Activated naive CD4-positive, alpha-beta T cell treated with anti-CD3 and anti-CD28 coated beads, Interleukin-2, amount 50 U/mL, for 24 hours (primary cell): ENCODE measurements around the gene RMND5A.
"Not testable (repeated sequence)": the region's sequence is repeated elsewhere in the genome, so short reads cannot be mapped to it uniquely, and the experiment has no call there.

ENCODE experiments used
- H3K27ac Mint-ChIP-seq: one replicate; pipeline ENCODE4 v1.8.0; 2021; ENCODE audit warnings: mild to moderate bottlenecking, mixed read lengths
- H3K27me3 Mint-ChIP-seq: one replicate; pipeline ENCODE4 v1.8.0; 2021; ENCODE audit warnings: mixed read lengths
- H3K36me3 Mint-ChIP-seq: one replicate; pipeline ENCODE4 v1.8.0; 2021; ENCODE audit warnings: mixed read lengths
- H3K4me1 Mint-ChIP-seq: one replicate; pipeline ENCODE4 v1.8.0; 2021; ENCODE audit warnings: mixed read lengths
- H3K4me3 Mint-ChIP-seq: one replicate; pipeline ENCODE4 v1.8.0; 2021; ENCODE audit warnings: mild to moderate bottlenecking, mixed read lengths
- H3K9me3 Mint-ChIP-seq: one replicate; pipeline ENCODE4 v1.8.0; 2021; ENCODE audit warnings: mixed read lengths

RMND5A gene

DNA sequence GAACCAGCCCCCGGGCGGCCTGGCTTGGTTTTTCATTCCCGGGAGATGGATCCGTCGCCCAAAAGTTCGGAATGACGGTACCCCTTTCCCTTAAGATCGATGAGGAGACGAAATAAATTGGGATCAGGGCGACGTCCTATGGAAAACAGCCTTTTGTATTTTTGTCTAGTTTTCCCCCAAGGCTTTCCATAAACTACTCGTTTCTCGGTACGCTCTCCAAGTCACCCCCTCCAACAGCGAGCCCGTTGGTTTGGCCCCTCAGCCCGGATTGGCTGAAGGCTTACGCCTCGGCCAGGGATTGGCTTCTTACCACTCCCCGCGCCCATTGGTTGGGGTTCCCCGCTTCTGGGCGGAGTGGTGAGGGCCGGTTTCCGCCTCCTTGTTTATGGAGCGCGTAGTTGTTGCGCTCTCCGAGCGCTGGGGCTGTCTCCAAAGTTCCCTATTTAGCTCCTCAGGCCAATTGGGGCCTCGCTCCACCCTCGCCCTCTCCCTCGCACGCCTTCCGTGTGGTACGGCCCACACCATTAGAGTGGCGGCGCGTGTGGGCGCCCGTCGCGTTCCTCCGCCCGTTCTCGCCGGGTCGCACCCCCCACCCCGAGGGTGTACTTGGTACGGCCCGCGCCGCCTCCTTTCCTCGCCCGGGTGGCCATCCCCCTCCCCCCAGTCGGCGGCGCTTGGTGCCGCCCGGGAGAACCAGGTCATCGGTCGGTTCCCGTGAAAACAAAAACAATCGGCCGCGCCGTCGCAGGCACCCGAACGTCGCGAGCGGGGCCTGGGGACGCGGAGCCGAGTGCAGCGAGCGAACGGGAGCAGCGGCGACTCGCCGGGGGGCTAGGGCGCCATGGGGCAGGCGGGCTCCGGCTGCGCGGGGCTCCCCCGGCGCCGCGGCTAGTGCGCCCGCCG lies at the start of gene RMND5A:
RMND5A (plus strand) TSS at position 655 of the 903 bp plus-strand sequence. CDS start 377 bp downstream, outside the sequence.
- Mint-ChIP-seq H3K27ac (peak within 1 kb of the TSS; percentile 70), H3K4me3 (peak within 1 kb of the TSS; percentile 90)
- H3K36me3 Mint-ChIP-seq, H3K9me3 Mint-ChIP-seq, H3K27me3 Mint-ChIP-seq, H3K4me1 Mint-ChIP-seq: not testable (repeated sequence)

DNA sequence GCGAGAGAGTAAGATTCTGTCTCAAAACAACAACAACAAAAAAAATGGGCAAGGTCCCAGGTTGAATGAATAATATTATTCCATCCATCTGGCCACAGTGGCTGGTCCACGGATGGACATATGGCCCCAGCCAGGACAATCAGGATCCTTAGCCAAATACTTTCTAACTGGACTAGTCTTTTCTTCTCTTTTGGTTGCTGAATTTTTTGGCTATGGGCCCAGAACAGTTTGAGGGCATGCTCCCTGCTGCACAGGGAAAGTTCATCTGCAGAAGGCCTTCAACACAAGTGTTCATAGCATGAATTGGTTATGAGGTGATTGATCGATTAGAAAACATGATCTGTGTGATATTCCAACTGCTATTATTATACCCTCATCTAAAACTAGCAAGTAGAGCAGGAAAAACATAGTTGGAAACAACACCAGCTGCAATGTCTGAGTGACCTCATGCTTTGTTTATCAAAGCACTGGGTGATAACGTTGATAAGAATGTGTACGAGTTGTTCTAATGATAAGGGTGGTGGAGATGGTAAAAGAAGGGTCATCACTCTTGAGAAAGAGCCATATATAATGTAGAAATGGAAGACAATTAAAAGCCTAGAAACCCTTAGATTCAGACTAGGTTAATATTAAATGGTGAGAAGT lies 48.6 kb upstream of the RMND5A start:
- no peaks in the 10 kb centered on the region for H3K4me1 Mint-ChIP-seq
- no peaks in the 10 kb centered on the region for H3K27me3 Mint-ChIP-seq
- no peak overlapping the region for H3K4me3 Mint-ChIP-seq
- H3K9me3 Mint-ChIP-seq = no peaks in the 10 kb centered on the region
- peaks cover 1% of the 10 kb centered on the region for H3K36me3 Mint-ChIP-seq
- H3K27ac Mint-ChIP-seq = no peak overlapping the region

DNA sequence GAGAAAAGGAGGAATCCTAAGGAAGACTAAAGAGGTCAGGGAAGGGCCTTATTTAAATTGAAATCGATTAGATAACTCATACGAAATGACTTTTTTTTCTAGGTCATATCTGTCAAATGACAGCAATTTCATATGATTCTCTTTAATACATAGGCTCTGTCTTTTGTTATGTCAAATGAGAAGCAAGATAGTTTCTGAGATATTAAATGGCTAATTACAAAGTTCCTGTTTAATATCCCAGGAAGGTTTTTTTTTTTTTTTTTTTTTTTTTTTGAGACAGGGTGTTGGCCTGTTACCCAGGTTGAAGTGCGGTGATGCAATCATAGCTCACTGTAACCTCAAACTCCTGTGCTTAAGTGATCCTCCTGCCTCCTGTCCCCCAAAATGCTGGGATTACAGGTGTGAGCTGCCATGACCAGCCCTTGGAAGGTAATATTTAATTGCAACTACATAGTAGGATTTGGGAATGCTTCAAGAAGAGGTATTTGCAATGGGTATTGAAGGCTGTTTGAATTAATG lies 48.0 kb upstream of the RMND5A start:
- H3K4me1 Mint-ChIP-seq = no peaks in the 10 kb centered on the region
- H3K36me3 Mint-ChIP-seq = peaks cover 1% of the 10 kb centered on the region
- H3K4me3 Mint-ChIP-seq = no peak overlapping the region
- H3K9me3 Mint-ChIP-seq = no peaks in the 10 kb centered on the region
- no peak overlapping the region for H3K27ac Mint-ChIP-seq
- H3K27me3 Mint-ChIP-seq = no peaks in the 10 kb centered on the region

GRCh38 chr2:86673011-86673410 lies 47.1 kb upstream of the RMND5A start:
- H3K27me3 Mint-ChIP-seq = no peaks in the 10 kb centered on the region
- H3K4me1 Mint-ChIP-seq = no peaks in the 10 kb centered on the region
- no peak overlapping the region for H3K27ac Mint-ChIP-seq
- no peaks in the 10 kb centered on the region for H3K36me3 Mint-ChIP-seq
- H3K9me3 Mint-ChIP-seq = no peaks in the 10 kb centered on the region
- H3K4me3 Mint-ChIP-seq = no peak overlapping the region

DNA sequence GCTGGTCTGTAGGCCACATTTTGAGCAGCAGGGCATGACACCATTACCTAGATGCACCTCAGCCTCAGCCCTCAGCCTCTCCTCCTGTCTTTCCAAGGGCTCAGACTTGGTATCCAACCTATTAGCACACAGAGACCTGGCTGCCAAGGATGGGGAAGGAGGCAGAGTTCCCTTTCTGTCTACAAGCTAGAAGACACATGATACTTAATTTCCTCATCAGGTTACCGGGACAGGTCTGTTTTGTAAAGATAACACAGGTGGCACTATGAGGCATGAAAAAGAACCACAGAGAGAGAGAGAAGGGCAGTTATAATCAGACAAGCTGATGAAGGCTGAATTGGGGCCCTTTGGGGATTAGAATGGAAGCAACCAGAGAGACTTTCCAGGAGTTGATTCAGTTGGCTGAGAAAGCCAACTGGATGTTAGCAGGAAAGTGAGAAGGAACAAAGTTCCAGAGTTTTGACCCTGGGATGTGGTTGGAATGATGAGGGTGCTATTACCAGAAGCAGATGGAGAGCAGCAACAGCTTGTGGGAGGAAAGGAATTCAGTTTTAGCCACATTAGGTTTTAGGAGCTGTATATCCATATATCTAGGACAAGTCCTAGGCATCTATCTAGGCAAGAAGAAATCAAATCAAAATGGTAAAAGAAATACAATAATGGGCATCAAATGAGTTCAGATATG lies 46.0 kb upstream of the RMND5A start:
- Mint-ChIP-seq H3K4me1 (no peaks in the 10 kb centered on the region), H3K27ac (no peak overlapping the region), H3K36me3 (no peaks in the 10 kb centered on the region), H3K27me3 (no peaks in the 10 kb centered on the region), H3K4me3 (no peak overlapping the region), H3K9me3 (no peaks in the 10 kb centered on the region)

DNA sequence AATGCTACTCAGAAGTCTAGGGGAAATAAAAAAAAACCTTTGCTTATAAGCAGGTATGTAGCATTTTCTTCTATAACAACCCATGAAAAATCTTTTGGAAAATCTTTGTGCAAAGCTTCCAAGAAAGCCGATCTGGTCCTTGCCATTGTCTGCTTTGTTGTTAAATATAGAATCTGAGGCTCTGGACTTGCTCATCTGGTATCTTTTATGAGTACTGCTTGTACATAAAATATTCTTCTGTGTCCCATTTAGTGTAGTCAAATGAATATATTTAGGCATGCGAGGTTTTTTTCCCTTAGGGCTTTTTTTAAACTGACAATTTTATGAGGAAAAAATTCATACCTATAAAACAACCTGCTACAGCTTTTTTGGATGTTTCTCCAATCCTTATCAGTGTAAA lies 45.0 kb upstream of the RMND5A start:
- no peaks in the 10 kb centered on the region for H3K27me3 Mint-ChIP-seq
- H3K9me3 Mint-ChIP-seq = no peaks in the 10 kb centered on the region
- no peak overlapping the region for H3K27ac Mint-ChIP-seq
- H3K4me1 Mint-ChIP-seq = no peaks in the 10 kb centered on the region
- H3K36me3 Mint-ChIP-seq = no peaks in the 10 kb centered on the region
- no peak overlapping the region for H3K4me3 Mint-ChIP-seq

- Mint-ChIP-seq H3K27me3 (no peaks in the 10 kb centered on the region), H3K27ac (no peak overlapping the region), H3K4me1 (no peaks in the 10 kb centered on the region), H3K9me3 (no peaks in the 10 kb centered on the region), H3K4me3 (no peak overlapping the region), H3K36me3 (no peaks in the 10 kb centered on the region)
Measured at GRCh38 chr2:86675511-86676015, 44.5 kb upstream of the RMND5A start.

- Mint-ChIP-seq H3K4me3 (no peak overlapping the region), H3K27ac (no peak overlapping the region), H3K36me3 (no peaks in the 10 kb centered on the region), H3K4me1 (no peaks in the 10 kb centered on the region), H3K9me3 (no peaks in the 10 kb centered on the region), H3K27me3 (no peaks in the 10 kb centered on the region)
Measured at GRCh38 chr2:86677816-86678215, 42.3 kb upstream of the RMND5A start.

- no peaks in the 10 kb centered on the region for H3K36me3 Mint-ChIP-seq
- H3K4me1 Mint-ChIP-seq = no peaks in the 10 kb centered on the region
- no peak overlapping the region for H3K27ac Mint-ChIP-seq
- H3K27me3 Mint-ChIP-seq = no peaks in the 10 kb centered on the region
- no peak overlapping the region for H3K4me3 Mint-ChIP-seq
- no peaks in the 10 kb centered on the region for H3K9me3 Mint-ChIP-seq
Measured at GRCh38 chr2:86679036-86679435, 41.1 kb upstream of the RMND5A start.

GRCh38 chr2:86685351-86685750 lies 34.7 kb upstream of the RMND5A start:
- Mint-ChIP-seq H3K36me3 (no peaks in the 10 kb centered on the region), H3K27ac (no peak overlapping the region), H3K9me3 (no peaks in the 10 kb centered on the region), H3K4me3 (no peak overlapping the region), H3K27me3 (no peaks in the 10 kb centered on the region), H3K4me1 (no peaks in the 10 kb centered on the region)

DNA sequence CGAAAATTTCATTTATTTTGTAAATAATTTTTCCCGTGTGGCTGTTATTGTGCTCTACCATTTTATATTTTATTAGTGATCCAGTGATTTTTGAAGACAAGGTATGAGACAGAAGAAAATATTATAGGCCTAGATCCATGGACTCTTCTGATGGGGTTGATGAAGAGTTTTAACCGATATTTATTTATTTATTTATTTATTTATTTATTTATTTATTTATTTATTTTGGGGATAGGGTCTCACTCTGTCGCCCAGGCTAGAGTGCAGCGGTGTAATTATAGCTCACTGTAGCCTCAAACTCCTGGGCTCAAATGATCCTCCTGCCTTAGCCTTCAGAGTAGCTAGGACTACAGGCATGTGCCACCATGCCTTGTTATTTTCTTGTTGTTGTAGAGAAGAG lies 33.6 kb upstream of the RMND5A start:
- H3K4me3 Mint-ChIP-seq = no peak overlapping the region
- peaks cover 1% of the 10 kb centered on the region for H3K36me3 Mint-ChIP-seq
- no peak overlapping the region for H3K27ac Mint-ChIP-seq
- H3K9me3 Mint-ChIP-seq = peaks cover 5% of the 10 kb centered on the region
- H3K27me3 Mint-ChIP-seq = no peaks in the 10 kb centered on the region
- no peaks in the 10 kb centered on the region for H3K4me1 Mint-ChIP-seq

- Mint-ChIP-seq H3K9me3 (peaks cover 5% of the 10 kb centered on the region), H3K27me3 (no peaks in the 10 kb centered on the region), H3K36me3 (peaks cover 1% of the 10 kb centered on the region), H3K4me3 (no peak overlapping the region), H3K27ac (no peak overlapping the region), H3K4me1 (no peaks in the 10 kb centered on the region)
Measured at GRCh38 chr2:86686905-86687304, 33.2 kb upstream of the RMND5A start.

DNA sequence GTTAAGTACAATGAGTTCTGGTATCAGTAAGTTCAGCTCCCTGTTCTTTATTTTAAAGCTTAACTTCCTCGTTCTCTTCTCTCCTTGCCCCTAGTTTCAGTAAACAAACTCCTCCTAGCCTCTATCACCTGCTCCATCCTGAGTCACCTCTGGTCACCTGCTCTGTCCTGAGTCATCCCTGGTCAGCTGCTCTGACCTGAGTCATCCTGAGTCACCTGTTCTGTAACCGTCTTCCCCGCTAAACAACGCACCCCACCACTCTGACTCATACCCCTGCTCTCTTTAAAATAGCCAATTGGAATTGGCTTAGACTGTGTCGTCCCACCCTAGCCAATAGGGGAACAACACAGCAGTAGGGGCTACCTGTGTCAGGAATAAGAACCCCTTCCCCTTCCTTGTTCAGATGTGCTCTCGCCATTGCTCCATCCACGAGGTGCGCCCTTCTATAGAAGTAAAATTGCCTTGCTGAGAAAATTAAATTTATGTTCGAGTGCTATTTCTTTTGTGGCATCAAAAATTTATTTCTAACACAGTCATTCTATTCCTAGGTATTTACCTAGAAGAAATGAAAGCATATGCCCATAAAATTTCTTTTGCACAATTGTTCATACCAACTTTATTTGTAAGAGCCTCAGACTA lies 24.9 kb upstream of the RMND5A start:
- Mint-ChIP-seq H3K4me1 (peaks cover 9% of the 10 kb centered on the region), H3K27ac (no peak overlapping the region), H3K9me3 (peaks cover 28% of the 10 kb centered on the region), H3K36me3 (peaks cover 10% of the 10 kb centered on the region), H3K4me3 (no peak overlapping the region), H3K27me3 (no peaks in the 10 kb centered on the region)

DNA sequence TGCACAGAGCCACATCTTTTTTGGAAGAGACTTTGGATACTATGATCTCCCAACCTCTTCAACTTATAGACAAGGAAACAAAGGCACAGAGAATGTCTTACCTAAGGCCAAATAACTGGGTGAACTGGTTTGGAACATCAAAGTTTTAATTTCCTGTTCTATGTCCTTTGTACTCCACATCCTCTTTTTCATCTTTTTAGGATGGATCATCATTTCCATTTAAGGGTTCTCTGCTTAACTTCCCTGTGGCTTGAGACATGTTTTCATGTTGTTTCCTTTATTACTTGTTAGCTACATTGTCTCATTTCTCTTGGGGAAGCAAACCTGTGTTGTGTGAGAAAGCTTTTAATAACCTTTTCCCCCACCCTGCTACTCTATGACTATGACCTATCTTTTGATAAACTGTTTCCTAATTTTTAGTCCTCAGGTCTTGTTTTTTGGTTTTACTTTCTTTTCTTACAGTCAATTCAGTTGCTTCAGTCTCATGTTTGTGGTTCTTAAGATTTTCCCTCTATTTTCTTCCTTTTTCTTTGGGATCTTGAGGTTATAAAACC lies 22.5 kb upstream of the RMND5A start:
- peaks cover 8% of the 10 kb centered on the region for H3K36me3 Mint-ChIP-seq
- H3K4me1 Mint-ChIP-seq = peaks cover 9% of the 10 kb centered on the region
- no peaks in the 10 kb centered on the region for H3K27me3 Mint-ChIP-seq
- peaks cover 22% of the 10 kb centered on the region for H3K9me3 Mint-ChIP-seq
- no peak overlapping the region for H3K27ac Mint-ChIP-seq
- no peak overlapping the region for H3K4me3 Mint-ChIP-seq

- peaks cover 9% of the 10 kb centered on the region for H3K4me1 Mint-ChIP-seq
- peaks cover 3% of the 10 kb centered on the region for H3K36me3 Mint-ChIP-seq
- no peak overlapping the region for H3K27ac Mint-ChIP-seq
- peaks cover 2% of the 10 kb centered on the region for H3K9me3 Mint-ChIP-seq
- no peak overlapping the region for H3K4me3 Mint-ChIP-seq
- H3K27me3 Mint-ChIP-seq = no peaks in the 10 kb centered on the region
Measured at GRCh38 chr2:86700690-86701089, 19.4 kb upstream of the RMND5A start.
